Esophagus muscularis mucosa (tissue), 4 donors: Measurements from ENCODE around the gene FBXW12. TPM values are rescaled to one million over a fixed set of nuclear protein-coding genes. Genes with fewer than 3 reads are reported as not detected.

Source experiments
- DNase-seq: peaks from one replicate; pipeline ENCODE4 v3.0.0-alpha.2; 2017; ENCODE audit errors: extremely low spot score
- H3K27ac ChIP-seq, 4 donors: fragments of 200-600 bp; sonication (generic); replicated peaks in 1 of 4; 1 replicate in 3 of 4; 2 replicates in 1 of 4; pipeline ENCODE4 v1.5.1; 2016 to 2019; ENCODE audit warnings: mild to moderate bottlenecking in 1 of 4
- H3K27me3 ChIP-seq, 4 donors: fragments of 200-600 bp; sonication (generic); one replicate each; pipeline versions ENCODE4 v1.5.1 to v1.6.0; 2016 to 2019
- H3K36me3 ChIP-seq, 4 donors: fragments of 200-600 bp; sonication (generic); one replicate each; pipeline ENCODE4 v1.5.1; 2016 to 2019
- H3K4me1 ChIP-seq, 4 donors: fragments of 200-600 bp; sonication (generic); one replicate each; pipeline ENCODE4 v1.5.1; 2016 to 2019
- H3K4me3 ChIP-seq, 4 donors: fragments of 200-600 bp; sonication (generic); 1 replicate in 2 of 4; 2 replicates in 2 of 4; pipeline ENCODE4 v1.5.1; 2016 to 2019; ENCODE audit warnings: mild to moderate bottlenecking in 4 of 4, moderate library complexity in 1 of 4
- H3K9me3 ChIP-seq, 4 donors: fragments of 200-600 bp; sonication (generic); 1 replicate in 3 of 4; 2 replicates in 1 of 4; pipeline ENCODE4 v1.5.1; 2016 to 2019
- EP300 ChIP-seq: sonication (generic); formaldehyde crosslinking; IDR thresholded peaks from one replicate; pipeline ENCODE4 v1.6.1; 2017; ENCODE audit warnings: antibody characterized with exemption
- POLR2A ChIP-seq: fragments of 450-650 bp; IDR thresholded peaks from one replicate; pipeline ENCODE4 v1.6.1; 2017; ENCODE audit warnings: antibody characterized with exemption, moderate library complexity, mild to moderate bottlenecking, low read depth
- POLR2AphosphoS5 ChIP-seq, 2 donors: sonication (generic); formaldehyde crosslinking; IDR thresholded peaks; one replicate each; pipeline ENCODE4 v1.6.1; 2017; ENCODE audit warnings: antibody characterized with exemption in 2 of 2
- WGBS: methylation state at CpG from one replicate; pipeline ENCODE4 v1.1.5; 2018; 5-methylcytosine and 5-hydroxymethylcytosine counted together
- intact Hi-C: fragments of 100-400 bp; cut with DNase I; formaldehyde crosslinking; loops from one replicate; pipeline ENCODE4 v1.15.1; 2023
- total RNA-seq, 4 donors: library from RNA; depleted of rRNA; stranded (reverse); fragments of >200 nt; gene quantifications; one replicate each; pipeline versions ENCODE4 v1.1.0 to v1.2.1, GENCODE V29; 2016
- TF ChIP-seq, protein P1 (sequence below), 3 experiments: fragments of 200-600 bp in 2 of 3; fragments of 450-650 bp in 1 of 3; sonication (generic) in 2 of 3; IDR thresholded peaks; one replicate each; pipeline ENCODE4 v1.5.1; 2017 to 2019; ENCODE audit warnings: antibody characterized with exemption in 3 of 3, mild to moderate bottlenecking in 2 of 3, moderate library complexity in 1 of 3

The FBXW12 gene
- total RNA-seq, 4 donors from 2014 or later, result 0.65 TPM; not detected in 3

DNA sequence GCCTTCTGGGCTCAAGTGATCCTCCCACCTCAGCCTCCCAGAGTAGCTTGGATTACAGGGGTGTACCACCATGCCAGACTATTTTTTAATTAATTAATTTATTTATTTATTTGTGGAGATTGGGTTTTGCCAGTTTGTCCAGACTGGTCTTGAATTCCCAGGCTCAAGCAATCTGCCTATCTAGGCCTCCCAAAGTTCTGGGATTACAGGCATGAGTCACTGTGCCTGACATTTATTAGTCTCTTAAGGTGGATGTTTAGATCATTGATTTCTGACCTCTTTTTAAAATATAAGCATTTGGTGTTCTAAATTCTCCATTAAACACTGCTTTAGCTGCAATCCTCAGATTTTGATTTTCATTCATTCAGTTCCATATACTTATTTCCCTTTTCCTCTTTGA lies 15.6 kb downstream of the FBXW12 start:
- Histone ChIP-seq H3K9me3 (peaks cover 0 to 4% (median 0%) of the 10 kb centered on the region in 4 donors), H3K27me3 (no peaks in the 10 kb centered on the region), H3K27ac (no peak overlapping the region), H3K36me3 (no peaks in the 10 kb centered on the region), H3K4me1 (no peaks in the 10 kb centered on the region), H3K4me3 (no peak overlapping the region)
- no peak for TF ChIP-seq POLR2AphosphoS5 (IDR thresholded peaks at IDR 0.05)
- no peak for DNase-seq
- intact Hi-C loops, result loop anchor here (10.0 kb wide), 1 partner anchor 147 kb away; no protein-coding TSS in a partner anchor

DNA sequence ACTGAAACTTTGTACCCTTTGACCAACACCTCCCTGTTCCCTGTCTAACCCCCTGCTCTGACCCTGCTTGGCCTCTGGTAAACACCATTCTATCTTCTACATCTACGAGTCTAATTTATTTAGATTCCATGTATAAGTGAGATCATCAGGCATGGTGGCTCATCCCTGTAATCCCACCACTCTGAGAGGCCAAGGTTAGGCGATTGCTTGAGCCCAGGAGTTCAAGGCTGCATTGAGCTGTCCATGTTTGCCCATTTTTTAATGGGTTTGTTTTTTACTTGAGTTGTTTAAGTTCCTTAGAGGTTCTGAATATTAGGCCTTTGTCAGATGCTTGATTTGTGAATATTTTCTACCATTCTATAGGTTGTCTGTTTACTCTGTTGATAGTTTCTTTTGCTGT lies 16.9 kb downstream of the FBXW12 start:
- H3K27ac ChIP-seq, result no peak overlapping the region
- H3K27me3 ChIP-seq, result peaks cover 0 to 7% (median 0%) of the 10 kb centered on the region in 4 donors
- no peak for TF ChIP-seq POLR2AphosphoS5 (IDR thresholded peaks at IDR 0.05)
- TF ChIP-seq, protein P1, sequence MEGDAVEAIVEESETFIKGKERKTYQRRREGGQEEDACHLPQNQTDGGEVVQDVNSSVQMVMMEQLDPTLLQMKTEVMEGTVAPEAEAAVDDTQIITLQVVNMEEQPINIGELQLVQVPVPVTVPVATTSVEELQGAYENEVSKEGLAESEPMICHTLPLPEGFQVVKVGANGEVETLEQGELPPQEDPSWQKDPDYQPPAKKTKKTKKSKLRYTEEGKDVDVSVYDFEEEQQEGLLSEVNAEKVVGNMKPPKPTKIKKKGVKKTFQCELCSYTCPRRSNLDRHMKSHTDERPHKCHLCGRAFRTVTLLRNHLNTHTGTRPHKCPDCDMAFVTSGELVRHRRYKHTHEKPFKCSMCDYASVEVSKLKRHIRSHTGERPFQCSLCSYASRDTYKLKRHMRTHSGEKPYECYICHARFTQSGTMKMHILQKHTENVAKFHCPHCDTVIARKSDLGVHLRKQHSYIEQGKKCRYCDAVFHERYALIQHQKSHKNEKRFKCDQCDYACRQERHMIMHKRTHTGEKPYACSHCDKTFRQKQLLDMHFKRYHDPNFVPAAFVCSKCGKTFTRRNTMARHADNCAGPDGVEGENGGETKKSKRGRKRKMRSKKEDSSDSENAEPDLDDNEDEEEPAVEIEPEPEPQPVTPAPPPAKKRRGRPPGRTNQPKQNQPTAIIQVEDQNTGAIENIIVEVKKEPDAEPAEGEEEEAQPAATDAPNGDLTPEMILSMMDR (IDR thresholded peaks at IDR 0.05), result no peak
- no peak for TF ChIP-seq EP300
- no peak for TF ChIP-seq POLR2A
- peaks cover 0 to 4% (median 0%) of the 10 kb centered on the region in 4 donors for H3K9me3 ChIP-seq
- intact Hi-C loops, result loop anchor here (10.0 kb wide), 1 partner anchor 146 kb away; no protein-coding TSS in a partner anchor
- 63% methylated on average over 2 of the region's 2 CpGs for WGBS
- peak; percentile 86 for DNase-seq
- no peaks in the 10 kb centered on the region for H3K4me1 ChIP-seq
- H3K4me3 ChIP-seq, result no peak overlapping the region
- H3K36me3 ChIP-seq, result no peaks in the 10 kb centered on the region

DNA sequence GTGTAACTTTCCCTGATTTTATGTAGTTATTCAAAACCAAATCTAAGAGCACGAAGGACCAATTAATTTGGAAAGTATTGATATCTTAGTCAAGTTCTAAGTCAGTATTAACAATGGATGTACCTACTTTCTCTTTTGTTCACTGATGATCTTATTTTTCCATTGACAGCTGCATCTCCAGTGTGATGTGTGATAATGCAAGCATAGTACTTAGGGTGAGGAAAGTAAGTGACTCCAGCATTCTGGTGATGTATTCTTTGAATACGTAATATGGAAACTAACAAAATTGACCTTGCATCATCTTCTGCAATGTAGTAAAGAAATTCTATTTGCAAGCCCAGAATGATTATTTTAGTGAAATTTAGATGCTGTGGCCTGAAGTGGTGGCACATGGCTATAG lies 22.4 kb downstream of the FBXW12 start:
- TF ChIP-seq EP300, result no peak
- TF ChIP-seq POLR2A, result no peak
- TF ChIP-seq, protein P1 (IDR thresholded peaks at IDR 0.05), result no peak
- no peak for TF ChIP-seq POLR2AphosphoS5 (IDR thresholded peaks at IDR 0.05)
- no peak for DNase-seq
- H3K36me3 ChIP-seq, result no peaks in the 10 kb centered on the region
- peaks cover 0 to 14% (median 0%) of the 10 kb centered on the region in 4 donors for H3K27me3 ChIP-seq
- WGBS, result 89% methylated on average over 2 of the region's 2 CpGs
- intact Hi-C loops, result loop anchor here (10.0 kb wide), 1 partner anchor 120 kb away; no protein-coding TSS in a partner anchor
- H3K9me3 ChIP-seq, result no peaks in the 10 kb centered on the region
- H3K4me1 ChIP-seq, result no peaks in the 10 kb centered on the region
- H3K27ac ChIP-seq, result no peak overlapping the region
- no peak overlapping the region for H3K4me3 ChIP-seq

DNA sequence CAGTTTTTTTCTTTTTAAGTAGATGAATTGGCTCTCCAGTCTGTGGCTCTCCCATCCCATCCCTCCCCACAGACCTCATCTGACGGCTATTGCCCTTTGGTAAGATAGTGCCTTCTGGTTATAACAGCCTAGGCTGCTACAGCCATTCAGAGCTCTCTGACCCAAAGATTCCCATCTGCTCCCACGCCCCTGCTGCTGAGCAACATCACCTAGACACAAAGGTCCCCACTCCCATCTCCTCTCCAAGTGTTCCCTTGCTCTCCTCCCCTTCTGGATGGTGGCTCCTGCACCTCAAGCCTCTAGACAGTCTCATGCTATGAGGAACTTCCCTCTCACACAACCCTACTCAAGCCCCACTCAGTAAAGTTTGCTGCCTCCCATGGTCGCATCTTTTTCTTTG lies 23.7 kb downstream of the FBXW12 start:
- H3K4me3 ChIP-seq, result no peak overlapping the region
- 72% methylated on average over 3 of the region's 3 CpGs for WGBS
- intact Hi-C loops, result loop anchor here (10.0 kb wide), 1 partner anchor 121 kb away; no protein-coding TSS in a partner anchor
- TF ChIP-seq, protein P1 (IDR thresholded peaks at IDR 0.05), result no peak
- TF ChIP-seq EP300 (no peak), POLR2A (no peak), POLR2AphosphoS5 (IDR thresholded peaks at IDR 0.05) (no peak)
- no peak overlapping the region for H3K27ac ChIP-seq
- H3K36me3 ChIP-seq, result no peaks in the 10 kb centered on the region
- peaks cover 0 to 14% (median 0%) of the 10 kb centered on the region in 4 donors for H3K27me3 ChIP-seq
- peaks cover 0 to under 1% (median 0%) of the 10 kb centered on the region in 4 donors for H3K4me1 ChIP-seq
- H3K9me3 ChIP-seq, result no peaks in the 10 kb centered on the region
- no peak for DNase-seq

DNA sequence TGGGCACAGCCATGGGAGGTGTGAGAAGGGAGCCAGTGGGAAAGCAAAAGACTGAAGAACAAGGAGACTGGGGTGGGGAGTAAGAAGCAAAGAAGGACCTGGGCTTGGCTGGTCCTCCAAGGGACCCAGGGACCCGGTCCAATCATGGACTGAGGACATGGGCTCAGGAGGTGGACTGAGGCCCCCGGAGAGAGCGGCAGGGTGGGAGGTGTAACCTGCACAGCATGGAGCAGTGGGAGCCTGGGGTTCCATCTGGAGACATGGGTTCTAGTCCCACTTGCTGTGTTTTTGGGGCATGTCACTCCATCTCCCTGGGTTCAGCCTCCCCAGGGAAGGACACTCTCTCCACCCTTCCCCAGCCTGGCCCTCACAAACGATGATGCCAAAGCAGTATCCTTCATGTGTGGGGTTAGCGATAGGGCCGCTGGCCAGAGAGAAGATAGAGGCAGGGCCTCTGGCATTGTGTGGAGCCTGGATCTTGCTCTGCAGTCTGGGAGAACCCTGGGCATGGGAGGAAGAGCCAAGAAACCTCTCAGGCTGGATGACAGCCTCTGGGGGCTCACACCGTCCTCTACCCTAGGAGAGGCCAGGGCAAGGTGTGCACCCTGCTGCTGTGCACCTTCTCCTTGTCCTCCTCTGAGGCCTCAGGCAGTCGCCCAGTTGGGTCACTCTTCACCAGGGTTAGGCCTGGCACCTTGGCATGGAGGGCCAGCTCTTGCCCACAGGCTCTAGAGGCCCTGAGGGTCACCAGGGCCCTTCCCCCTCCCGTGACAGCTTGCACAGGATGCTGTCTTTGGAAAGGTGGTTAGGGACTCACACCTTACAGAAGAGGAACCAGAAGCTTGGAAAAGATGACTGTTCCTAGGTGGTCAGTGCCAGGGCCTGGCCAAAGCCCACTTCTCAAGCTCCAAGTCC lies 26.0 kb downstream of the FBXW12 start:
- no peak for TF ChIP-seq POLR2A
- no peak for TF ChIP-seq EP300
- TF ChIP-seq, protein P1 (IDR thresholded peaks at IDR 0.05), result no peak
- TF ChIP-seq POLR2AphosphoS5 (IDR thresholded peaks at IDR 0.05), result no peak
- 71% methylated on average over 3 of the region's 9 CpGs for WGBS
- H3K9me3 ChIP-seq, result no peaks in the 10 kb centered on the region

More for the DNA sequence above, 26.0 kb downstream of the FBXW12 start:
- intact Hi-C loops, result loop anchor here (10.0 kb wide), 1 partner anchor 123 kb away; no protein-coding TSS in a partner anchor
- H3K27ac ChIP-seq, result no peak overlapping the region
- no peak overlapping the region for H3K4me3 ChIP-seq
- H3K27me3 ChIP-seq, result peaks cover 0 to 12% (median 0%) of the 10 kb centered on the region in 4 donors
- peaks cover 0 to 1% (median 0%) of the 10 kb centered on the region in 4 donors for H3K36me3 ChIP-seq
- peak; percentile 86 for DNase-seq
- peaks cover 14 to 22% (median 21%) of the 10 kb centered on the region in 4 donors for H3K4me1 ChIP-seq
